ENCODE data around the gene CACNG8.

- no peak for TF ChIP-seq CTCF (IDR thresholded peaks at IDR 0.05; ENCODE audit: low read length)
- no peak for TF ChIP-seq EZH2 (IDR thresholded peaks at IDR 0.05; ENCODE audit: borderline replicate concordance, low read length)
These were observed 19.3 kb downstream of the CACNG8 start for GRCh38 chr19:53982001-53982451.

Data from OCI-LY1 (cell line).